ENCODE measurements around the gene EID2B.

The EID2B gene, protein sequence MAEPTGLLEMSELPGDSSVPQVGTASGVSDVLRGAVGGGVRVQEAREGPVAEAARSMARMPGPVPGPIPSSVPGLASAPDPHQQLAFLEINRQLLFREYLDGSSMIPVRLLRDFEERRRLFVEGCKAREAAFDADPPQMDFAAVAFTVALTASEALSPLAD

DNA sequence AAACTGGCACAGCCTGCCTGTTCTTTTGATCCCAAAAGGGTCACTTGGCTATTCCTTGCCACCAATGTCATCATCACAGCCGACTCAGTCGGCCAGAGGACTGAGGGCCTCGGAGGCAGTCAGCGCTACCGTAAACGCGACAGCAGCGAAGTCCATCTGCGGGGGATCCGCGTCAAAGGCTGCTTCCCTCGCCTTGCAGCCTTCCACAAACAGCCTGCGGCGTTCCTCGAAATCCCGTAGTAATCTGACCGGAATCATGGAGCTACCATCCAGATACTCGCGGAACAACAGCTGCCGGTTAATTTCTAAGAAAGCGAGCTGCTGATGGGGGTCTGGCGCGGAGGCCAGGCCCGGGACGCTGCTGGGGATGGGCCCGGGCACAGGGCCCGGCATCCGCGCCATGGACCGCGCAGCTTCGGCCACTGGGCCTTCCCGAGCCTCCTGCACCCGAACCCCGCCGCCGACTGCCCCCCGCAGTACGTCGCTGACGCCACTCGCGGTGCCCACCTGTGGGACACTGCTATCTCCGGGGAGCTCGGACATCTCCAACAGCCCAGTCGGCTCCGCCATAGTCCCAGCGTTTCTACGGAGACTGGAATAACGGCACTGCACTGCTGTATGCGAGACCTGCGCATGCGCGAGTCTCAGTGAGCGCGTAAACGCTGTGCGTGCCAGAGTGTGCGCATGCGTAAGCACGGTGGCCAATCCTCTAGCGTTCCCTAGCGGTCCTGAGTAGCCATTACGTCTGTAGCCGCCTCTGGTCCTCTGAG, at the start of gene EID2B:
Gene EID2B (minus strand): TSS at position 620 of the 770 bp plus-strand sequence. CDS start 50 bp downstream, at position 570.
- peak; percentile 99 for DNase-seq (ENCODE audit: low spot score)

DNA sequence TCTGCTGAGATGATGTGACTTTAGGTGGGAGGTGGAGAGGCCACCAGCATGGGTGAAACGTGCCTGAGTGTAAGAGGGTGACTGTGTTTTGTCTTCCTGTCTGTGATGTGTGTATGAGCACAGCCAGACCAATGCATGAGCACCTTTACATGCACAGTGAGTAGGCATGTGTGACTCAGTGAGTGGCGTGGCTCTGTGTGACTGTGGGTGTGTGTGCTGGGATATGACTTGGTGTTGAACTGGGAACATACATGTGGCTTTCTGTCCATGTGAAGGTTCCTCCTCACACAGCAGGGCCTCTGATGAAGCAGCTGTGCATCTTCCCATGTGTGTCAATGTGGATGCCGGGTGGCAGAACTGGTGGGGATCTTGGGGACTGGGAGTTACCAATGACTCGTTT, 49.8 kb upstream of the EID2B start:
- no peak for DNase-seq (ENCODE audit: low spot score)

DNA sequence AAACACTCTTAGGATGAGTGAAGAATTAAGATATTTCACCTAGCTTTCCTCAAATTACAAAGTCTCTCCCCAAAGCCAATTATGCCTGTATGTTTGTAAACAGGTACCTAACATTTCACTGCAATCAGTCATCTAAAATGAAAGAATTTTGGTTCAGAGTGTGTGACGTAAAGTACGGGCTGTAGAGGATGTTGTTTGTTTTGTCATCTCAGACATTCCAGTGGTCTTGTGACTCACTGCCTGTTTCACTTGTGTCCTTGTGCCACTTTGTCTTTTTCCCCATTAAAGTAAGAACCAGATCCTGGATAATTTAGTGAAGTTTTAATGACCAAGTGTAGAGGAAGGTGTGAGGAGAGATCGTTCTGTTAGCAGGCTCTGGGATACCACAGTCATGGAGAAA, 36.0 kb upstream of the EID2B start:
- peak; percentile 19 for DNase-seq (ENCODE audit: low spot score)

DNA sequence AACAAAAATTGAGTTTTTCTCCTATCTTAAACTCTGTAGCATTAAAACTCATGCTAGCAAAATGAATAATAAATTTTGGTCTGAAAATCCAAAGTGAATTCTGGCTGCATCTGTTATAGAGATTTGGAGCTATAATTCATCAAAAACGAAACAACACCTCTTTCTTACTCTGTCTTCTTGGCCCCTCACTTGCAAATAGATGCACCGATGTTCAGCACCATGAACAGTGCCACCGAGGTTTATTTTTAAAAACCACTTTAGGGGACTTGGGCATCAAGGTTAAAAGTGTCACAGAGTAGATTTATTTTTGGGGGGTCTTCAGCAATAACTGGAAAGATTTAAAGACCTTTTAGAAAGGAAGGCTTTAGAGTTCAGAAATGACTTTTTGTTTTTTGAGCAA, 33.4 kb upstream of the EID2B start:
- DNase-seq (ENCODE audit: low spot score) = no peak

DNA sequence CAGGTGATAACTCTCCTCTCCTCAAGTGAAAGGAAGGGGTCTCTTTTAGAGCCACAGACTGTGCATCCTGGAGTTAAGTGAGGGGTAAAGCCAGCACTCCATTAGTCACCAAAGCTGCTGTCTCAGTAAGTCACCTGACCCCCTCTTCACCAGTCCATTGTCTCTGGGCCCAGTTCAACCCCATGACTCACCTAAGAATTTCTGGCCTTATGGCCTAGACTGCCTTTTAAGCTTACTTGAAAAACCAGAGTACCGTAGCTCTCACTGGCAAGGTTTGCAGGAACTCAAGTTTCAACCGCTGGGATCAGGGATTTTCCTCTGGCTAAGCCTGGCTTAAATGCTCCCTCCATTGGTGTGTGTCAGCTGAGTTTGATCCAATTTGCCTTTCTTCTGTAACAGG, 30.8 kb upstream of the EID2B start:
- no peak for DNase-seq (ENCODE audit: low spot score)

DNA sequence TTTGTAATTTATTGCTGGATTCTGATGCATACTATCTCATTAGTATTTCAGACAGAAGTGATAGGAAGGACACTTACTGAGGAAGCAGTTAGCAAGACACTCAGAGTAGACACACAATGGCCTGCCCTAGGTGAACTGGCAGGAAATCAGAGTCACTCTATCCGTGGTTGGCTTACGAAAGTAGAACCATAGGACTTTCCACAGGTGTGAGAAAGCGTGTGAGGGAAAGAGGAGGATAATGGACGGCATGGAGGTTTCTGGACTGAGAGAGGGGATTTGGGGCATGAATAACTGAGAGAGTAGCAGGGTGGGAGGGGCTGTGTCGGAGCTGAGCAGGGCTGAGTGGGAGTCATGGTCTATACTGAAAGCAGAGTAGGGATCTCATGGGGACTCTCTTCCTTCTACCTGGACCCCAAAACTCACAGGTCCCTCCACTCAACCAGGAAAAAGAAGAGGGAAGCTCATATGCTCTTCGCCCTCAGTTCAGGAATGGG, 26.0 kb upstream of the EID2B start:
- DNase-seq (ENCODE audit: low spot score) = no peak

DNA sequence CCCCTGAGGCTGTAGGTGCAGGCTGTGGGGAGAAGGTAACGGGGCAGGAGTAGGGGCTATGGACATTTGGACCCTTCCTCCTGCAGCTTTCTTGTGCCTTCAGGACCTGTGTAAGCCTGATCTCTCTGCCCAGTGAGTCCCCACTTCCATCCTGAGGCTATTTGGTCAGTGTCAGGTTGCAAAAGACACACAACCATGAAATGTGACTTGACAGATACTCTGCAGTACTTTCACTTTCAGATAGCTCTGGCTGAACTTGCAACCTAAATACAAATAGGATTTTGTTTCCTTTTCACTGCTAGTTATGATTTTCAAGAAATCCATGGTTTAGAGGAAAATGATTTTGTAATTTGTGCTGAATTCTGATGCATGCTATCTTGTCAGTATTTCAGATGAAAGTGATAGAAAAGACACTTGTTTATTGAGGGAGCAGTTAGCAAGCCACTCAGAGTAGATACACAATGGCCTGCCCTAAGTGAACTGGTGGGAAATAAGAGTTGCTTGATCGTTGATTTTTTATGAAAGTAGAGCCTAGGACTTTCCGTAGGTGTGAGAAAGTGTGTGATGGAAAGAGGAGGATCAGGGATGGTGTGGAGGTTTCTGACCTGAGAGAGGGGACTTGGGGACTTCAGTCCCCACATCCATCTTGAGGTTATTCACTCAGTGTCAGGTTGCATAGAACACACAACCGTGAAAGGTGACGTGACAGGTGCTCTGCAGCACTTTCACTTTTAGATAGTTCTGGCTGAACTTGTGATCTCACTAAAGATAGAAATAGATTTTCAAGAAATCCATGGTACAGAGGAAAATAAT, 25.4 kb upstream of the EID2B start:
- no peak for DNase-seq (ENCODE audit: low spot score)

DNA sequence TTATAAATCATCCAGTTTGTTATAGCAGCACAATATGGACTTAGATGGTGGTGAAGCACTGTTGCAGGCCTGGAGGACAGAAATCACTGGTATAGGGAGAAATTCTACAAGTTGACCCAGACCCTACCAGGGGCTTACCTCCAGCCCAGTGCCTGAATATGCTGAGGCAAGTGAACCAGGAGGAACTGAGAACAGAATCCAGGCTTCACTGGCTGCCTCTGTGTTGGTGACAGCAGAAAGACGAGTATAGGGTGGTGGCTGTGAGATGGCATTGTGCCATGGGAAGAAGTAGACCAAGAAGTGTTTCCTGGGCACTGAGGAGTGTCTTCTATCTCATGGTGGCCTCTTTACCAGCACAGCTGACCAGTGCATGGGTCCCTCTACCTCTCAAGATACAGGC, 23.2 kb upstream of the EID2B start:
- DNase-seq (ENCODE audit: low spot score) = no peak

DNA sequence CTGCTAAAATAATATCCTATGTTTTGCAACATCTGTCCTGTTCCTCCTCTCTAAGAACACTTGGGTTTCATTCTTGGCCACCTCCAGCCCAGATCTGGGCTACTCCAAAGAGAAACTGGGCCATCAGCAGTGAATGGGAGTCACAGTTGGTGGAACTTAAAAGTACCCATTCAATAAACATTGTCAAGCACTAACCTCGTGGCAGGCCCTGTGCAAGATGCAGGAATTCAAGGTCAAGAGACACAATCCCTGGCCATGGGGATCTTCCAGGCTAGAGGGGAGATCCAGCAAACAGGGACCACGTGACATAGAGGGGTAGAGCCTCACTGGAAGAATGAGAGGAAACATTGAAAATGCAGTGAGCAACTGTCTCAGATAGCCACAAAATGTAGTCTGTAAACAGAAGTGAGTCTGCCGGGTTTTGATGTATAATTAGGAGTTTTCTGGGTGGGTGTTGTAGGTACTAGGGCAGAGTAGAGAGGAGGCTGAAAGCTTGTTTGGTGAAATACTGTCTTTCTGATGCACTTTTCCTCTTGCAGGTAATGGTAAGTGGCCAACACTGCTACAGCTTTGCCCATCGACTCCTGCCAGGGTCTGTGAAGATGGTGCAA, 22.2 kb upstream of the EID2B start:
- DNase-seq (ENCODE audit: low spot score) = no peak

DNA sequence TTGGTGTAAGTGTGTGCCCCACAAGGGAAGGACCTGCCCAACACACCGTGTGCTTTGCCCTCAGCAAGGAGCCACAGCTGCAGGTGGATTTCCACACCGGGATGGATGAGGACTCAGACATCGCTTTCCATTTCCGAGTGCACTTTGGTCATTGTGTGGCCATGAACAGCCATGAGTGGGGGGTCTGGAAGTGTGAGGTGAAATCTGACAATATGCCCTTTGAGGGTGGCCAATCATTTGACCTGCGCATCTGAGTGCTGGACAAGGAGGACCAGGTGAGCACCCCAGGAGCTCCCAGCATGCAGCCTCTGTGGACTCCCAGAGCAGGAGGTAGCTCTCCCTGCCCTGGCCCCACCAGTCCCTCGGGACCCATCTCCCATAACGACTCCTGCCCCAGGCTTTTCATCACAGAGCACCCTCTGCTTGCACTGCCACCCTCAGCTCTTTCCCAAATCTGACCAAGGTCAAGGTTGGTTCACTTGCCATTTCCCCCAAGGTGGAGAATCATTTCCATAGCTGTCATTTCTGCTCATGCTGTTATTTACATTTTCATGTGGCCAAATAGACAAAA, 20.5 kb upstream of the EID2B start:
- DNase-seq (ENCODE audit: low spot score) = no peak

DNA sequence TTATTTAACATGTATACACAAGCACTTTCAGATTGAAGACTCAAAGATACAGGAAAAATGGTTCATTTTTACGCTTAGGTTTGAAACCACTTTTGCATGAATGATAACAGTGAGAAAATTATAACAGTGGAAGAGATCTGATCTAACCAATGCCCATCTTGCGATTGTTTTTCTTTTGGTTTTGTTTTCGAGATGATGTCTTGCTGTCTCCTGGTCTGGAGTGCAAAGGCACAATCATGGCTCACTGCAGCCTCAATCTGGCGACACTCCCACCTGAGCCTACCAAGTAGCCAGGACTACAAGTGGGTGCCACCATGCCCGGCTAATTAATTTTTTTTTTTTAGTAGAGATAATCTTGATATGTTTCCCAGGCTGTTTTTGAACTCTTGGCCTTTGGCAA, 17.5 kb upstream of the EID2B start:
- no peak for DNase-seq (ENCODE audit: low spot score)

DNA sequence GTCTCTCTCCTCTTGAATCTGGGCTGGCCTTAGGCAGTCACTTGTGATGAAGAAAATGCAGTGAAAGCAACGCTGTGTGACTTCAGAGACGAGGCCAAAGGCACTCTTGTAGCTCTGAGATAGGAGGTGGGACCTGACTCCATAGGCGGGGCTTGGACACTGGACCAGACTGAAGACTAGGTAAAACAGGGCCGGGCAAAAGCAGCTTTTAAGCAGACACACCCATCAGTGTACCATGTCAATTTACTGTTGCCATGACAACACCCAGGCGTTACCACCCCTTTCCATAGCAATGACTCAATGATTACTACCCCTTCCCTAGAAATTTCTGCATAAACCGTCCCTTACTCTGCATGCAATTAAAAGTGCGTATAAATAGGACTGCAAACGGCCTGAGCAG, 13.9 kb upstream of the EID2B start:
- no peak for DNase-seq (ENCODE audit: low spot score)

DNA sequence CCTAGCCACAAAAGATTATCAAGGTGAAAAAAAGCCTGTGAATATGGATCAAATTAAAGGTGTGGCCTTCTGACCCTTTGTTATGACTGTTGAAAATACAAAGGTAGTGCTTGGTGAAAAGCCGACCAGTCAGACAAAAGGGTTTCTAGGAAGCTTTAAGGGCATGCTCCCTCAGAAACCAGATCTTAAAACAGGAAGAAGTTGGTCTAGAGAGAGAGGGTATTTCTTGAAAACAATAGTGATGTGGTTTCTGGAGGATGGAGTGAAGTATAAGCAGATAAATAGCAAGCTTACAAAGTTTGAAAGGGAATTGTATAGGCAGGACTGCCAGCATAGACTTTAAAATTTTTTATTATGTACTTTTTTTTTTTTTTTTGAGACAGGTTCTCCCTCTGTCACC, 12.3 kb upstream of the EID2B start:
- no peak for DNase-seq (ENCODE audit: low spot score)

DNA sequence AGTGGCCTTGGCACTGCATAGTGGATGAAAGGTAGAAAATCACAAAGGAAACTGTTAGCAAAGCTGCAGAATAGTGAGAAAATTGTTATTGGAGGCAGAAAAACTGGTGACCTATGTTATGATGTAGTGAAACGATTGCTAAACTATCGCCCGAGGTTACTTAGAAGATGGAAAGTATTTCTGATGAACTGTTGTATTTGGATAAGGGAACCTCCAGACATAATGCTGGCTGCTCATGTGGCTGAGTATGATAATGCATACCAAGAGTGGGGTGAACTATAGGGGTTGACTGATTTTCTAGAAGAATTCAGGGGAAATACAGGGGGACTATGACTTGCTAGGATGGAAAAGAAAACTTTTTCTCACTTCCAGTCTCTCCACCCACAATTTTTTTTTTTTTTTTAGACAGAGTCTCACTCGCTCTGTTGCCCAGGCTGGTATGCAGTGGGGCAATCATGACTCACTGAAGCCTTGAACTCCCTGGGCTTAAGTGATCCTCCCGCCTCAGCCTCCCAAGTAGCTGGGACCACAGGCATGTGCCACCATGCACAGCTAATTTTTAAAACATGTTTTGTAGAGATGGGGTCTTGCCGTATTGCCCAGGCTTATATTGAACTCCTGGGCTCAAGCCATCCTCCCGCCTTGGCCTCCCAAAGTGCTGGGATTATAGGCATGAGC, 11.7 kb upstream of the EID2B start:
- no peak for DNase-seq (ENCODE audit: low spot score)

DNA sequence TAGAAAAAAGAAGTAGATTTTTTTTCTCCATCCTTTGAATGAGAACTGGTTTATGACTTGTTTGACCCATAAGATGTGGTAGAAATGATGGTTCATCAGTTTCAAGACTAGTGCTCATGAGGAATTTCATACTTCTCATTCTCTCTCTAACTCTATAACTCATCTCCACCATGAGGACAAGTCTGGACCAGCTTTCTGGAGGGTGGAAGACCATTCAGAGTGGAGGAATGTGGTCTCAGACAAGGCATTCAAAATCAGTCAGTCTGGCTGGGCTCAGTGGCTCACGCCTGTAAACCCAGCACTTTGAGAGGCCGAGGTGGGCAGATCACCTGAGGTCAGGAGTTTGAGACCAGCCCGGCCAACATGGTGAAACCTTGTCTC, 10.8 kb upstream of the EID2B start:
- no peak for DNase-seq (ENCODE audit: low spot score)

DNA sequence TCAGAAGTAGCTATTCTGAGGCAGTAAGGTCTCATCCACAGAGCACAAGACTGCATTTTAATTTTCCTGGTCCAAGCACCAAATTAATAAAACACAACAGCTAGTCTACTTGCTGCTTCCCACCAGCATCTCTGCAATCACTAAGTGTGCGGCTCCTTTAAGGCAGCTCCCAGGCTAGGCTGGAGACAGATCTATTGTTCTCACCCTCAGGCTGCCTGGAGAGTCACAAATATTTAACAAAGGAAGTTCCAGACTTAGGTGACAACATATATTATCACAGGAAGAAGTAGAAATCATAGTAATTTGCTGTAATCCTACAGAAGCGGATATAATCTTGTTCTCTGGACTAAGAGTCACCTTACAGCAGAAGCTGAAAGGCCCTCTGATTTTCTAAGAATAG, 9.6 kb upstream of the EID2B start:
- no peak for DNase-seq (ENCODE audit: low spot score)

DNA sequence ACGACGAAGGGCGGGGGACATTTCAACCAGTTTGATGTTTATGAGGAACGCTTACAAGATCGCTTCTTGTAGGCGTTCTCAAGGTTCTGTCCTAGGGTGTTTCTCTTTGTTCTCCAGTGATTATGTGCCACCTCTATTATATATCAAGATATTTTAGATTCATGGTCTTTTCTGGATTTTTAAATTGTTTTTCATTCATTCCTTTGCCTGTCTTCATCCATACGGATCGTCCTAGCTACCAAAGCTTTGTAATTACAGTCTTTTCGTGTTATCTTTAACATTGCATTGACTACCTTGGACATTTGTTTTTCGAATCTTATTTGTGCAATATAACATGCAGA, 7.7 kb upstream of the EID2B start:
- no peak for DNase-seq (ENCODE audit: low spot score)

DNA sequence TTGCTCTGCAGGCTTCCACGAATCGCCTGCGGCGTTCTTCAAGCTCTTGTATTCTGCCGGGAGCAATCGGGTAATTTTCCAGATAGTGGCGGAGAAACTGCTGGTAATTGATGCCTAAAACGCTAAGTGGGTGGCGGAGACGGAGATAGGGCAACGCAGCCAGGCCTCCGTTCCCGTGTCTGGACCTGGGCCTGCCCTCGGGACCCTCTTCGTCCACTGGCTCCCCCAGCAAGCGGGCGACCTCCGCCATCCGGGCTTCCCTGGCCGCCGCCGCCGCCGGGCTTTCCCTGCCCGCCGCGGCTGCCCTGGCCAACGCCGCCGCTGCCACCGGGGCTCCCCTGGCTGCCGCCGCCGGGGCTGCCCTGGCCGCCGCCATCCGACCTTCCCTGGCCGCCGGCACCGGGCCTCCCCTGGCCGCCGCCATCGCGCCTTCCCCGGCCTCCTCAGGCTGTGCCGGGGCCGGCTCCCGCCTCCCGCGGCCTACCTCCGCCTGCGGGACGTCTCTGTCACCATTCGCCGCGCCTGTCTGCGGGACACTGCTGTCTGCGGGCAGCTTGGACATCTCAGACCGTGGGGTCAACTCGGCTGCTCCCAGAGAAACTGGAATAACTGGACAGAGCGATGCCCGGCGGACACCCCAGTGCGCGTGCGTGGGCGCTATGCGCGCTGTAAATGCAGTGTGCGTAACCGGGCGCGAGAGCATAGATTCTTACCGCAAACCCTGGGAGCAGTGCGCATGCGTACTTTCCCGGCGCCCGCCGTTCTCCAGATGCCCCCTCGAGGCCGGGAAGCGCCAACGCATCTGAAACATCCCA, 7.1 kb upstream of the EID2B start, which contains the start of gene EID2:
Gene EID2 (minus strand): TSS at position 644 of the 815 bp plus-strand sequence. CDS start 82 bp downstream, at position 562.
- DNase-seq (ENCODE audit: low spot score) = peak; percentile 99

DNA sequence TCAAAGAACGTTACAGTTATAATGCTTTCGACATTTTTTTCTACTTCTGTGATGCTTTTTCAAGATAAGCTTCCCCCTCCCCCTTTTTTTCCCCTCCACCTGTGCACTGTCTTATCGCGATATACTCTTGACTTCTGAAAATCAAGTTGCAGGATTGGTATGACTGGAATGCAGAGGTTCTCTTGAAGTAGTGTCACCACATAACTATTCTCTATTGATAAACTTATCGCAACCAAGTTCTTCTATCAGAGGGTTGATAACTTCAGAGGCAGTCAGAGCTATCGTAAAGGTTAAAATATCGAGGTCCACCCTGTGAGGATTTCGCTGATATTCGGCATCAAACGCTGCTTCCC, 6.5 kb upstream of the EID2B start:
- DNase-seq (ENCODE audit: low spot score) = no peak

DNA sequence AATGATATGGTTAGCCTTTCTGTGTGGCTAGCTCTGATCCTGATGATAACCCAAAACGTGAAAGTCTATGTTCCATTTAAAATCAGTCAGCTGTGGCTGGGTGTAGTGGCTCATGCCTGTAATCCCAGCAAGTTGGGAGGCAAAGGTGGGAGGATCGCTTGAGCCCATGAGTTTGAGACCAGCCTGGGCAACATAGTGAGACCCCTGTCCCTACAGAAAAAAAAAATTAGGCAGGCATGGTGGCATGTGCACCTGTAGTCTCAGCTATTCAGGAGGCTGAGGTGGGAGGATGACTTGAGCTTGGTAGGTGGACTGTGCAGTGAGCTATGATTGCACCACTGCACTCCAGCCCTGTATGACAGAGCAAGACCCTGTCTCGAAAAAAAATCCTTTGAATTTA, 1.1 kb upstream of the EID2B start:
- no peak for DNase-seq (ENCODE audit: low spot score)

DNA sequence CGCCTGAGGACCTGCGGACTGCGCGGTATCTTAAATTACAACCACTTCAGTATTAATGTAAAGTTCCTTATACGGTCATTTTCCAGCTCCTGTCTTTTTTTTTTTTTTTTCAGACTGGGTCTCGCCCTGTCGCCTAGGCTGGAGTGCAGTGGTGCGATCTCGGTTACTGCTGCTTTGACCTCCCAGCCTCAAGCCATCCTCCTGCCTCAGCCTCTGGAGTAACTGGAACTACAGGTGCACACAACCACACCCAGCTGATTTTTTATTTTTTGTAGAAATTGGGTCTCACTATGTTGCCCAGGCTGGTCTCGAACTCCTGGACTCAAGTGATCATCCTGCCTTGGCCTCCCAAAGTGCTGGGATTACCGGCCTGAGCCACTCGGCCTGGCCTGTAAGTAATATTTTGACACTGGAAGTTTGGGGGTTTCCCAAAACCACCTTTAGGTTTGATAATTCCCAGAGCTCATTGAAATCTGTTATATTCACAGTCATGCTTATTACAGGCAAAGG, 406 bp upstream of the EID2B start:
- no peak for DNase-seq (ENCODE audit: low spot score)
